ENCODE data around the gene HEXD.

GRCh38 chr17:82480318-82480717, 62.2 kb downstream of the HEXD start:
- no peak for TF ChIP-seq CTCF (IDR thresholded peaks at IDR 0.05; ENCODE audit: low read depth, low read length, missing input control)
- TF ChIP-seq REST (IDR thresholded peaks at IDR 0.05): no peak
- TF ChIP-seq RAD21 (IDR thresholded peaks at IDR 0.05): no peak
- no peak for TF ChIP-seq JUND (IDR thresholded peaks at IDR 0.05)

Data from liver (tissue), 3 donors.